Natural killer cell (primary cell): ENCODE data around the gene RBBP8NL. TPM values are rescaled to one million over a fixed set of nuclear protein-coding genes. Genes with fewer than 3 reads are reported as not detected.

Source experiments
- ATAC-seq, 3 donors: fragments of 150-1000 bp in 2 of 3; fragments of 200-7000 bp in 1 of 3; cut with Tn5 transposase; 1 replicate in 1 of 3; 2 replicates in 2 of 3; pipeline ENCODE4 v1.10.0; 2021; ENCODE audit warnings: mild to moderate bottlenecking in 2 of 3, moderate library complexity in 2 of 3
- DNase-seq, 2 donors: peaks; one replicate each; pipeline versions ENCODE4 v3.0.0 to v3.0.0-alpha.2; 2013 to 2021; ENCODE audit warnings: mixed read lengths in 1 of 2
- H3K27ac ChIP-seq: one replicate; pipeline ENCODE4 v1.5.1; 2013; ENCODE audit warnings: mild to moderate bottlenecking, low read length
- H3K27me3 ChIP-seq: one replicate; pipeline ENCODE4 v1.6.1; 2013; ENCODE audit warnings: low read length; ENCODE audit not compliant: control insufficient read depth, insufficient read depth
- H3K36me3 ChIP-seq: one replicate; pipeline ENCODE4 v1.6.1; 2013; ENCODE audit warnings: low read length; ENCODE audit not compliant: control insufficient read depth, insufficient read depth
- H3K4me1 ChIP-seq: one replicate; pipeline ENCODE4 v1.6.1; 2013; ENCODE audit warnings: low read length; ENCODE audit not compliant: control insufficient read depth, insufficient read depth
- H3K4me3 ChIP-seq: one replicate; pipeline ENCODE4 v1.5.1; 2013; ENCODE audit warnings: low read length
- H3K9me3 ChIP-seq: one replicate; pipeline ENCODE4 v1.6.1; 2013; ENCODE audit warnings: low read length; ENCODE audit not compliant: control insufficient read depth, insufficient read depth
- H3K27ac Mint-ChIP-seq, 2 donors: one replicate each; pipeline ENCODE4 v1.8.0; 2022; ENCODE audit warnings: mild to moderate bottlenecking in 2 of 2, mixed read lengths in 2 of 2, moderate library complexity in 1 of 2
- H3K27me3 Mint-ChIP-seq, 2 donors: one replicate each; pipeline ENCODE4 v1.8.0; 2022; ENCODE audit warnings: low read depth in 2 of 2, mixed read lengths in 2 of 2
- H3K36me3 Mint-ChIP-seq: one replicate; pipeline ENCODE4 v1.8.0; 2022; ENCODE audit warnings: mixed read lengths
- H3K4me1 Mint-ChIP-seq, 2 donors: one replicate each; pipeline ENCODE4 v1.8.0; 2022; ENCODE audit warnings: mixed read lengths in 2 of 2
- H3K4me3 Mint-ChIP-seq: one replicate; pipeline ENCODE4 v1.8.0; 2022; ENCODE audit warnings: mild to moderate bottlenecking, moderate library complexity, mixed read lengths
- H3K9me3 Mint-ChIP-seq, 2 donors: one replicate each; pipeline ENCODE4 v1.8.0; 2022; ENCODE audit warnings: mixed read lengths in 2 of 2
- WGBS: methylation state at CpG from one replicate; pipeline ENCODE4 v1.1.7; 2013; ENCODE audit warnings: missing lambda C conversion rate; ENCODE audit not compliant: insufficient coverage; 5-methylcytosine and 5-hydroxymethylcytosine counted together
- intact Hi-C: fragments of 100-400 bp; cut with micrococcal nuclease; formaldehyde crosslinking; loops from one replicate; pipeline ENCODE4 v1.14.2; 2022
- total RNA-seq, 4 donors: library from RNA; stranded (reverse); fragments of 120-200 nt in 1 of 4; gene quantifications; one replicate each; pipeline versions ENCODE4 v1.2.3 to v1.2.4, GENCODE V29; 2013 to 2022
- TF ChIP-seq, protein P1 (sequence below): fragments of 200-600 bp; IDR thresholded peaks from one replicate; pipeline ENCODE4 v1.8.0; 2022; ENCODE audit warnings: antibody characterized with exemption

RBBP8NL gene
- total RNA-seq, 3 donors from 2014 or later (not counting 1 experiment from before 2014, with no cell fraction given), result not detected

DNA sequence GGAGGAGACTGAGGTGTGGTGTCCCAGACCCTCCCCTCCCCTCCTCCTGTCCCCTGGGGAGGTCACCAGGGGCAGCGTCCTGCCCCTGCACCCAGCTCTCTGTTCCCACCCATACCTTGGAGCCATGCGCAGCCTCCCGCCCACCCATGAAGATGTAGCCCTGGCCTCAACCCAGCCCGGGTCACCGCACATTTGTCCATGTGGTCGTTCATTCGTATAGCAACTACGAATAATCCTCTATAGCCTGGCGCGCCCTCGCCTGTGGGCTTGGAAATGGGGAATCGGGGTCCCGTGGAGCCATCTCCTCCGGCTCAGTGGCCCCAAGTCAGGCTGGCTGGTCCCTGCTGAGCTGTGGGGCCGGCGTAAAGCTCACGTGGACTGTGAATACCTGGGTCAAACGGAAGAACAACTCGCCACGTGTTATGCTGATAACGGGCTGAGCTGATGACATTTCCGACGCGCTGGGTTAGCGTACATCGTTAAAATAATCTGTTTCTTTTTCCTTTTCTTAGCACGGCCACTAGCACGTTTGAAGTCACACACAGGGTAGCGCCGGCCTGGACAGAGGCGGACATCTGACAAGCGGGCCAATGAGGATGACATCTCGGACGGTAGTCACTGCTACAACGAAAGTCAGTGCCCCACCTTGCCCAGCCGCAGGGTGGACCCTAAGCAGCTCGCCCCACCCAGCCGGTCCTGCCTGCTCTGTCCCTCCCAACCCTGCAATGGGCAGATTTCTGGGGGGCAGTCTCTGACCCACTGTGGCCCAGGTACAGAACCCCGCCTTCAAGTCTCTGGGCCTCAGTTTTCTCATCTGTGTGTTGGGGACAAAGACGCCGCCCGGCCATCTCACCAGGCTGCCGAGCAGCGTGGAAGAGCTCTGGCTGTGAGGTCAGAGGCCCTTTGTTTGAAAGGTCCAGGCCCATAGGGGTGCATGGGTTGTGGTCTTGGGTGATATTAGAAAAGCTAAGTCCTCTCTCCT lies 19.8 kb upstream of the RBBP8NL start:
- Mint-ChIP-seq H3K27ac (no peak overlapping the region), H3K27me3 (no peaks in the 10 kb centered on the region), H3K9me3 (no peaks in the 10 kb centered on the region), H3K4me3 (no peak overlapping the region), H3K36me3 (no peaks in the 10 kb centered on the region), H3K4me1 (no peaks in the 10 kb centered on the region)
- H3K4me3 ChIP-seq, result no peak overlapping the region
- no peaks in the 10 kb centered on the region for H3K27me3 ChIP-seq
- ATAC-seq (no peak), DNase-seq (no peak)
- intact Hi-C loops, result no loop called here
- no peak overlapping the region for H3K27ac ChIP-seq
- H3K9me3 ChIP-seq, result no peaks in the 10 kb centered on the region
- WGBS, result 89% methylated on average over 44 of the region's 44 CpGs
- TF ChIP-seq, protein P1, sequence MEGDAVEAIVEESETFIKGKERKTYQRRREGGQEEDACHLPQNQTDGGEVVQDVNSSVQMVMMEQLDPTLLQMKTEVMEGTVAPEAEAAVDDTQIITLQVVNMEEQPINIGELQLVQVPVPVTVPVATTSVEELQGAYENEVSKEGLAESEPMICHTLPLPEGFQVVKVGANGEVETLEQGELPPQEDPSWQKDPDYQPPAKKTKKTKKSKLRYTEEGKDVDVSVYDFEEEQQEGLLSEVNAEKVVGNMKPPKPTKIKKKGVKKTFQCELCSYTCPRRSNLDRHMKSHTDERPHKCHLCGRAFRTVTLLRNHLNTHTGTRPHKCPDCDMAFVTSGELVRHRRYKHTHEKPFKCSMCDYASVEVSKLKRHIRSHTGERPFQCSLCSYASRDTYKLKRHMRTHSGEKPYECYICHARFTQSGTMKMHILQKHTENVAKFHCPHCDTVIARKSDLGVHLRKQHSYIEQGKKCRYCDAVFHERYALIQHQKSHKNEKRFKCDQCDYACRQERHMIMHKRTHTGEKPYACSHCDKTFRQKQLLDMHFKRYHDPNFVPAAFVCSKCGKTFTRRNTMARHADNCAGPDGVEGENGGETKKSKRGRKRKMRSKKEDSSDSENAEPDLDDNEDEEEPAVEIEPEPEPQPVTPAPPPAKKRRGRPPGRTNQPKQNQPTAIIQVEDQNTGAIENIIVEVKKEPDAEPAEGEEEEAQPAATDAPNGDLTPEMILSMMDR, result no peak
- H3K36me3 ChIP-seq, result no peaks in the 10 kb centered on the region
- H3K4me1 ChIP-seq, result no peaks in the 10 kb centered on the region

DNA sequence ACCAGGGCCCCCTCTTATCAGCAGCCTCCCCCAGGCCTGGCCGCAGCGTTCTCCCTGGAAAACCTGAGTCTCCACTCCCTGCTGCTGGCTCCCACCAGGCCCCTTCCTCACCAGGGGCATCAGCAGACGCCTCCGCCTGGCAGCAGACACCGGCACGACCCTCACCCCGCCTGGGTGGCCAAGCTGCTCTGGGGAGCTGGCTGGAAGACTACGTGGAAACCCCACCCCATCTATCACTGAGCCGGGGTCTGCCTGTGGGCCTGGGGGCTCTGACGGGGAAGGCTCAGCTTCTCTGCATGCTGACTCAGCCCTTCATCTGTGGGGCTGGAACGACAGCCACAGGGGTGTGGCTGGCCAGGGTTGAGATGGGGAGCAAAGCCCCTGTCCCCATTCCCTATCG lies 19.1 kb upstream of the RBBP8NL start:
- H3K36me3 ChIP-seq, result no peaks in the 10 kb centered on the region
- Mint-ChIP-seq H3K36me3 (no peaks in the 10 kb centered on the region), H3K9me3 (no peaks in the 10 kb centered on the region), H3K4me3 (no peak overlapping the region), H3K4me1 (no peaks in the 10 kb centered on the region), H3K27me3 (no peaks in the 10 kb centered on the region), H3K27ac (no peak overlapping the region)
- intact Hi-C loops, result no loop called here
- H3K27ac ChIP-seq, result no peak overlapping the region
- TF ChIP-seq, protein P1, result no peak
- H3K4me1 ChIP-seq, result no peaks in the 10 kb centered on the region
- no peak for ATAC-seq
- H3K27me3 ChIP-seq, result no peaks in the 10 kb centered on the region
- WGBS, result 76% methylated on average over 12 of the region's 12 CpGs
- H3K4me3 ChIP-seq, result no peak overlapping the region
- DNase-seq, result no peak
- no peaks in the 10 kb centered on the region for H3K9me3 ChIP-seq

DNA sequence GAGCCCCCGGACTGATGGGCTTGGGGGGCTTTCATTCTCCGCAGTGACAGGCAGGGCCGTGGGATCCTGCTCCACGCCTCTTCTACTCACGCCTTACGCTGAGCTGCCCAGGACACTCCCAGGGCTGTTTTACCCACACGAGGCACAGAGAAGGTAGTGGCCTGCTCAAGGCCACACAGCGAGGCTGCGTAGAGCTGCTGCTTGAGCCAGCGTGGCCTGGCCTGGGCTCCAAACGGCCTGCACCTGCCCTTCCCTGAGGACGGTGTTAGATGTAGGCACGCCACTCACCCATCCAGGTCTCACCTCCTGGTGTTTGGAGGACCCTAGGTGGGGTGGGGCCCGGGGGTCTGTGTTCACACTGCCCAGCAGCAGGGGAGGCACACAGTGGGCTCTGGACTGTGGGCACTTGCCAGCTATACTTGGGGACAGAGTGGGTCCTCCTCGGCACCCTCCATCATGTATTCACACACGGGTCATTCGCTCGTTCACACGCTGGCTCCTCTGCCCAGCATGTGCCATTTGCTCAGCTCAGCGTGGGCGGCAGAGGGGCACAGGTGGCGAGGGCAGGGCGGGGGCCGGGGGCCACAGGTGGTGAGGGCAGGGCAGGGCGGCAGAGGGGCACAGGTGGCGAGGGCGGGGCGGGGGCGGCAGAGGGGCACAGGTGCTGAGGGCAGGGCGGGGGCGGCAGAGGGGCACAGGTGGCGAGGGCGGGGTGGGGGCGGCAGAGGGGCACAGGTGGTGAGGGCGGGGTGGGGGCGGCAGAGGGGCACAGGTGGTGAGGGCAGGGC lies 18.4 kb upstream of the RBBP8NL start:
- Histone ChIP-seq H3K9me3 (no peaks in the 10 kb centered on the region), H3K4me3 (no peak overlapping the region), H3K27me3 (no peaks in the 10 kb centered on the region), H3K36me3 (no peaks in the 10 kb centered on the region), H3K27ac (no peak overlapping the region), H3K4me1 (no peaks in the 10 kb centered on the region)
- intact Hi-C loops, result no loop called here
- ATAC-seq (no peak), DNase-seq (no peak)
- whole genome bisulfite sequencing, result 87% methylated on average over 31 of the region's 36 CpGs
- Mint-ChIP-seq H3K4me1 (no peaks in the 10 kb centered on the region), H3K36me3 (no peaks in the 10 kb centered on the region), H3K4me3 (no peak overlapping the region), H3K27me3 (no peaks in the 10 kb centered on the region), H3K9me3 (no peaks in the 10 kb centered on the region), H3K27ac (no peak overlapping the region)
- TF ChIP-seq, protein P1, result no peak
